Measurements from ENCODE around the gene SLC6A4.

DNA sequence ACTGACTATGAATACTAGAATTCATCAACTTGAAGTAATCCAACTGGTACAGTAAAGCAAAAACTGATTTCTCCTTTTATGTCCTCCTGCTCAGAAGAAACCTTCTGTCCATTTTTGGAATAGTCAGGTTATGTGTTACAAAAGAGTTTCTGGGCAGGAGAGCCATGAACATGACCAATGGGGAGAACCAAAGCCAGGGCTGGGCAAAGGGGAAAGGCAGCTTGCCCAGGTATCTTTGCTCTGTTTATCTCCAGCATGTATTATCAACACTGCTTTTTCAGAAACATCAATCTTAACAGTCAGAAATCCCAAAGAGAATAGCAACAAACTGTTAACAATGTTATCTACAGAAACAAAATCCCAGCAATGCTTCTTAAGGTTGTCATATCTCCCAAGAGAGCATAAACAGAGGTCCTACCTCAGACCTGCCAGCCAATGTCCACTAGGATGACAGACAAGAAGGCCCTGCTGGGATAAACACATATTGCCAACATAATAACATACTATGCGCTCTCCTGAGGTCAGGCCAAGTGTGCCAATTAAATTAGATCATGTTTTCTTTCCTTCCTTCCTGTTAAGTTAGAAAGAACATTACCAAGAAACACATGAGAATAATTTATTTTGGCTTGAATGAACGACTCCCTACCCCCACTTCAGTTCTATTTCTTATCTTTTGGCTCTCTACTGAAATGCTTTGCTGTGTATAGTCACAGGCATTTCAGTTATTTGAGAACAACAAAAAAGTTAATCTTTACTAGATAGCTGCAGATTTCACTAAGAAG lies 28.2 kb upstream of the SLC6A4 start:
- no peak for TF ChIP-seq POLR2AphosphoS5 (IDR thresholded peaks at IDR 0.05; ENCODE audit: low read depth, low read length)
- no peak for TF ChIP-seq TAF1 (IDR thresholded peaks at IDR 0.05; ENCODE audit: borderline replicate concordance, insufficient read depth, low read length)
- TF ChIP-seq, protein P1, sequence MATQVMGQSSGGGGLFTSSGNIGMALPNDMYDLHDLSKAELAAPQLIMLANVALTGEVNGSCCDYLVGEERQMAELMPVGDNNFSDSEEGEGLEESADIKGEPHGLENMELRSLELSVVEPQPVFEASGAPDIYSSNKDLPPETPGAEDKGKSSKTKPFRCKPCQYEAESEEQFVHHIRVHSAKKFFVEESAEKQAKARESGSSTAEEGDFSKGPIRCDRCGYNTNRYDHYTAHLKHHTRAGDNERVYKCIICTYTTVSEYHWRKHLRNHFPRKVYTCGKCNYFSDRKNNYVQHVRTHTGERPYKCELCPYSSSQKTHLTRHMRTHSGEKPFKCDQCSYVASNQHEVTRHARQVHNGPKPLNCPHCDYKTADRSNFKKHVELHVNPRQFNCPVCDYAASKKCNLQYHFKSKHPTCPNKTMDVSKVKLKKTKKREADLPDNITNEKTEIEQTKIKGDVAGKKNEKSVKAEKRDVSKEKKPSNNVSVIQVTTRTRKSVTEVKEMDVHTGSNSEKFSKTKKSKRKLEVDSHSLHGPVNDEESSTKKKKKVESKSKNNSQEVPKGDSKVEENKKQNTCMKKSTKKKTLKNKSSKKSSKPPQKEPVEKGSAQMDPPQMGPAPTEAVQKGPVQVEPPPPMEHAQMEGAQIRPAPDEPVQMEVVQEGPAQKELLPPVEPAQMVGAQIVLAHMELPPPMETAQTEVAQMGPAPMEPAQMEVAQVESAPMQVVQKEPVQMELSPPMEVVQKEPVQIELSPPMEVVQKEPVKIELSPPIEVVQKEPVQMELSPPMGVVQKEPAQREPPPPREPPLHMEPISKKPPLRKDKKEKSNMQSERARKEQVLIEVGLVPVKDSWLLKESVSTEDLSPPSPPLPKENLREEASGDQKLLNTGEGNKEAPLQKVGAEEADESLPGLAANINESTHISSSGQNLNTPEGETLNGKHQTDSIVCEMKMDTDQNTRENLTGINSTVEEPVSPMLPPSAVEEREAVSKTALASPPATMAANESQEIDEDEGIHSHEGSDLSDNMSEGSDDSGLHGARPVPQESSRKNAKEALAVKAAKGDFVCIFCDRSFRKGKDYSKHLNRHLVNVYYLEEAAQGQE (IDR thresholded peaks at IDR 0.05; ENCODE audit: insufficient read depth in 1 of 2, low read depth in 2 of 2, low read length in 2 of 2): no peak
- no peak for TF ChIP-seq SIN3A (IDR thresholded peaks at IDR 0.05; ENCODE audit: borderline replicate concordance, insufficient read depth, low read length)
